Measurements from ENCODE around the gene AGBL4. TPM values are rescaled to one million over a fixed set of nuclear protein-coding genes. Genes with fewer than 3 reads are reported as not detected.

The AGBL4 gene
- total RNA-seq, 4 donors from 2014 or later, result not detected

DNA sequence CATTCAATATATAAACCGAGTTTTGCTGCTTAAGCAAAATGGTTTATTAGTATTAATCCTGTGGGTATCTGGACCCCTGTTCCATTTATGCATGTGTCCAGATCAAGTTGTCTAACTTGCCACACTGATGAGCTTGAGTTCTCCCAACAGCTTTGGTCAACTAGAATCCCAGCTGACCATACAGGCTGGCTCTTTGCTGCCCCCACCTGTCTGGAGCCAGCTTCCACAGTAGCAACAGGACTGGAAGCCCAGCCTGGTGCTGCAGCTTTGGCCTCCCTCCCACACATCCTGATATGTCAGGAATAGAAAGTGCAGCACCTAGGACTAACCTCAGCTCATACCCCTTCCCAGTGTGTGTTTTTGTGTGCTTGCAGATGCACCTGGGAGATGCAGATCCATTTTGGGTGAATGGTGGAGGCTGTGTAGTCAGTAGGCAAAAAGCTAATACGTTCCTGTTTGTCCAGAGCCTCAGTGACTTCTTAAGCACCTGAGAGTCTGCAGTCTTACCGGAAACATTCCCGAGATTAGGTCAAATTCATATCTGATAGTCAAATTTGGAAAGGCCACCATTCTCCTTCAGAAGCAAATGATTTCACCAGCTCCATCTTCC, 1206.1 kb downstream of the AGBL4 start:
- no peak overlapping the region for H3K4me3 ChIP-seq
- TF ChIP-seq CTCF (IDR thresholded peaks at IDR 0.05 in 4 of 5, conservative IDR thresholded peaks at IDR 0.05 in 1 of 5) (peak in 4 of 5 experiments; percentile 15 to 66 (median 49)), POLR2A (IDR thresholded peaks at IDR 0.05) (no peak)
- in situ Hi-C loops (cut with MboI; ENCODE audit: low sequenced_read_pairs in 4 of 4), result no loop called here
- no peaks in the 10 kb centered on the region for H3K4me1 ChIP-seq
- no peaks in the 10 kb centered on the region for H3K36me3 ChIP-seq
- DNase-seq (peak in 1 of 2 donors; percentile 11), ATAC-seq (no peak)
- H3K27me3 ChIP-seq, result no peaks in the 10 kb centered on the region
- no peaks in the 10 kb centered on the region for H3K9me3 ChIP-seq
- H3K27ac ChIP-seq, result no peak overlapping the region
- intact Hi-C loops (cut with DNase I; ENCODE audit: low total_unique reads), result loop anchor here (1.0 kb wide), 1 partner anchor 265 kb away; no protein-coding TSS in a partner anchor

DNA sequence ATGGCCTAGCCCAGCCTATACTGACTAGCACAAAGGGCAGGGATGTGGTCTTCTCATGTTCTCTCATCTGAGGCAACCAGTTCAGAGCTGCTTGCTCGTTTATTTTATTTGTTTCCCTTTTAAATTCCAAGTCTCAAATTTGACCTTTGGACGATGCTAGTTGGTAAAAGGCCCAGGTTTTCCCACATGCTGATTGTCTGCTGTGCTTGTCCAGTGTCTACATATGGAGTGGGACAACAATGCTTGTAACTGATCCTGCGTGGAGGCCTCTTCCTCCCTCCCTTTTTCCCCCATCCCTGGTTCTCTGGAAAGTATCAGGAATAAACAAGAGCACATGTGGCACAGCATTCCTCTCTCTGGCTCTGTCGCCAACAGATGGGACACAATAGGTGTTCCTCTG, 1213.0 kb downstream of the AGBL4 start:
- H3K27ac ChIP-seq, result no peak overlapping the region
- H3K36me3 ChIP-seq, result no peaks in the 10 kb centered on the region
- H3K4me1 ChIP-seq, result no peaks in the 10 kb centered on the region
- DNase-seq (no peak), ATAC-seq (no peak)
- H3K27me3 ChIP-seq, result no peaks in the 10 kb centered on the region
- intact Hi-C loops (cut with DNase I; ENCODE audit: low total_unique reads), result no loop called here
- H3K4me3 ChIP-seq, result no peak overlapping the region
- no peak for TF ChIP-seq POLR2A (IDR thresholded peaks at IDR 0.05)
- no peak for TF ChIP-seq CTCF (IDR thresholded peaks at IDR 0.05 in 4 of 5, conservative IDR thresholded peaks at IDR 0.05 in 1 of 5)
- in situ Hi-C loops (cut with MboI; ENCODE audit: low sequenced_read_pairs in 4 of 4), result no loop called here
- H3K9me3 ChIP-seq, result no peaks in the 10 kb centered on the region

GRCh38 chr1:48808496-48808895, 1215.3 kb downstream of the AGBL4 start:
- no peaks in the 10 kb centered on the region for H3K4me1 ChIP-seq
- intact Hi-C loops (cut with DNase I; ENCODE audit: low total_unique reads), result no loop called here
- no peak for TF ChIP-seq CTCF (IDR thresholded peaks at IDR 0.05 in 4 of 5, conservative IDR thresholded peaks at IDR 0.05 in 1 of 5)
- TF ChIP-seq POLR2A (IDR thresholded peaks at IDR 0.05), result no peak
- H3K27ac ChIP-seq, result no peak overlapping the region
- DNase-seq (no peak), ATAC-seq (no peak)
- no peaks in the 10 kb centered on the region for H3K27me3 ChIP-seq
- in situ Hi-C loops (cut with MboI; ENCODE audit: low sequenced_read_pairs in 4 of 4), result no loop called here
- no peaks in the 10 kb centered on the region for H3K36me3 ChIP-seq
- no peaks in the 10 kb centered on the region for H3K9me3 ChIP-seq
- H3K4me3 ChIP-seq, result no peak overlapping the region

GRCh38 chr1:48807554-48808260, 1216.0 kb downstream of the AGBL4 start:
- Histone ChIP-seq H3K4me1 (no peaks in the 10 kb centered on the region), H3K27ac (no peak overlapping the region), H3K4me3 (no peak overlapping the region), H3K9me3 (no peaks in the 10 kb centered on the region), H3K27me3 (no peaks in the 10 kb centered on the region), H3K36me3 (no peaks in the 10 kb centered on the region)
- in situ Hi-C loops (cut with MboI; ENCODE audit: low sequenced_read_pairs in 4 of 4), result no loop called here
- intact Hi-C loops (cut with DNase I; ENCODE audit: low total_unique reads), result no loop called here
- no peak for ATAC-seq
- TF ChIP-seq POLR2A (IDR thresholded peaks at IDR 0.05) (no peak), CTCF (IDR thresholded peaks at IDR 0.05 in 4 of 5, conservative IDR thresholded peaks at IDR 0.05 in 1 of 5) (no peak)
- no peak for DNase-seq
